Activated CD8-positive, alpha-beta T cell treated with anti-CD3 and anti-CD28 coated beads, Interleukin-2, amount 10 ng/mL, durations not matched to agents 7 days and 5 days (primary cell): ENCODE results near the gene ZC3H12A. TPM values are rescaled to one million over a fixed set of nuclear protein-coding genes. Genes with fewer than 3 reads are reported as not detected.

ENCODE experiments used
- ATAC-seq: fragments of 150-1000 bp; cut with Tn5 transposase; one replicate; pipeline ENCODE4 v1.10.0; 2021; ENCODE audit warnings: moderate library complexity
- CTCF ChIA-PET: fragments of 350-600 bp; sonication (Branson Sonifier 250); formaldehyde crosslinking; loops from one replicate; lab custom pipeline; 2021; ENCODE audit warnings: antibody characterized with exemption; lab: Charles Lee
- POLR2A ChIA-PET: fragments of 350-600 bp; sonication (Branson Sonifier 250); formaldehyde crosslinking; loops from one replicate; lab custom pipeline; 2021; ENCODE audit warnings: antibody characterized with exemption; lab: Charles Lee
- DNase-seq: peaks from one replicate; pipeline ENCODE4 v3.0.0-alpha.2; 2020
- H3K27ac Mint-ChIP-seq: one replicate; pipeline ENCODE4 v1.8.0; 2021; ENCODE audit warnings: mild to moderate bottlenecking, mixed read lengths
- H3K27me3 Mint-ChIP-seq: one replicate; pipeline ENCODE4 v1.8.0; 2021; ENCODE audit warnings: low read depth, mixed read lengths
- H3K36me3 Mint-ChIP-seq: one replicate; pipeline ENCODE4 v1.8.0; 2021; ENCODE audit warnings: low read depth, mixed read lengths
- H3K4me1 Mint-ChIP-seq: one replicate; pipeline ENCODE4 v1.8.0; 2021; ENCODE audit warnings: low read depth, mixed read lengths
- H3K4me3 Mint-ChIP-seq: one replicate; pipeline ENCODE4 v1.8.0; 2021; ENCODE audit warnings: mild to moderate bottlenecking, mixed read lengths
- H3K9me3 Mint-ChIP-seq: one replicate; pipeline ENCODE4 v1.8.0; 2022; ENCODE audit warnings: mixed read lengths; ENCODE audit not compliant: insufficient read depth
- total RNA-seq, 2 experiments: library from RNA; stranded (reverse); gene quantifications; one replicate each; pipeline ENCODE4 v1.2.3, GENCODE V29; 2021

The ZC3H12A gene
- 10 to 100 TPM; 15.1 to 17.8 TPM for total RNA-seq

DNA sequence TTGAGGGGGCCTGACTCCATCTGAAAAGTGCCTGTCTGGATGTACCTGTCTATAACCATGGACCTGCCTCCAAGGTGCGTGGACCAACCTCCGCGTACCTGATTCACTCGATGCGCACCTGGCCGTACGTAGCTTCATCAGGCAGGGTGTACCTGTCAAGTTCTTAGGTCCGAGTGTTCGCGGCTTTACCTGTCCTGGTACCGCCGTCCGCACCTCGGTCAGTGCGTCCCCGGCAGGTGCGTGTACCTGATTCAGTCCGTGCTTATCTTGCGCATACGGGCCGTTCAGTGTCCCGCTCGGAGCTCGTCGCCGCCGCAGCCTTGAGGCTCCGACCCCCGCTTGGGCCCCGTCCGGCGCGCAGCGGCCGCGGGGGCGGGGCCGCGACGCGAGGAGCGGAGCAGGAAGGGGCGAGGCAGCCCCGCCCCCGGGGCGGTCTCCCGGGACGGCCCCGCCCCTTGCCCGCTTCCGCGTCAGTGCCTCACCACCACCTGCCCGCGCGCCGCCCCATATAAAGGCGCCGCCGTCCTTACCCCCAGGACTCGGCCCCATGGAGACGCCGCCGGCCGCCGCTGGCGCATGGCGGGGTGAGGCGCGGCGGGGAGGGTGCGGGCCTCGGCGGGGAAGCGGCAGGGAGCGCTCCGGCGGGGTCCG is at the start of gene ZC3H12A:
Gene ZC3H12A (plus strand): TSS at position 535 of the 651 bp plus-strand sequence. CDS start 917 bp downstream, outside the sequence.
- Mint-ChIP-seq H3K4me1 (peaks cover 63% of the 10 kb centered on the region), H3K27me3 (no peaks in the 10 kb centered on the region), H3K4me3 (peak within 1 kb of the TSS; percentile 90), H3K27ac (peak within 1 kb of the TSS; percentile 98), H3K9me3 (no peaks in the 10 kb centered on the region), H3K36me3 (peaks cover 40% of the 10 kb centered on the region)
- ChIA-PET POLR2A (interaction anchor here (0.5 to 4.8 kb wide), 10 partner anchors 9 to 216 kb away, joined by 3 to 49 read pairs (median 8); partner anchors contain the start of genes MEAF6 and SNIP1), CTCF (interaction anchor here (1.0 to 9.0 kb wide), 8 partner anchors 12 to 218 kb away, joined by 3 to 165 read pairs (median 5); partner anchors contain the start of genes CDCA8 and MEAF6)
- DNase-seq, result peak; percentile 92
- peak; percentile 66 for ATAC-seq

GRCh38 chr1:37425221-37425620 is 49.2 kb upstream of the ZC3H12A start:
- CTCF ChIA-PET, result interaction anchor here (2.5 kb wide), 1 partner anchor 10 kb away, joined by 16 read pairs; no protein-coding TSS in a partner anchor
- DNase-seq (no peak), ATAC-seq (no peak)
- H3K27me3 Mint-ChIP-seq, result peaks cover 14% of the 10 kb centered on the region
- no peak overlapping the region for H3K27ac Mint-ChIP-seq
- H3K9me3 Mint-ChIP-seq, result no peaks in the 10 kb centered on the region
- POLR2A ChIA-PET, result no interaction called here
- no peaks in the 10 kb centered on the region for H3K36me3 Mint-ChIP-seq
- H3K4me3 Mint-ChIP-seq, result no peak overlapping the region
- no peaks in the 10 kb centered on the region for H3K4me1 Mint-ChIP-seq

GRCh38 chr1:37429029-37429428 is 45.4 kb upstream of the ZC3H12A start:
- DNase-seq (no peak), ATAC-seq (no peak)
- Mint-ChIP-seq H3K27me3 (peaks cover 7% of the 10 kb centered on the region), H3K4me1 (no peaks in the 10 kb centered on the region), H3K9me3 (no peaks in the 10 kb centered on the region), H3K27ac (no peak overlapping the region), H3K36me3 (no peaks in the 10 kb centered on the region), H3K4me3 (no peak overlapping the region)
- CTCF ChIA-PET, result no interaction called here
- POLR2A ChIA-PET, result no interaction called here

- CTCF ChIA-PET, result no interaction called here
- ATAC-seq, result no peak
- POLR2A ChIA-PET, result no interaction called here
- H3K4me1 Mint-ChIP-seq, result no peaks in the 10 kb centered on the region
- no peaks in the 10 kb centered on the region for H3K36me3 Mint-ChIP-seq
- no peaks in the 10 kb centered on the region for H3K9me3 Mint-ChIP-seq
- no peak for DNase-seq
- no peak overlapping the region for H3K4me3 Mint-ChIP-seq
- H3K27me3 Mint-ChIP-seq, result peaks cover 5% of the 10 kb centered on the region
- no peak overlapping the region for H3K27ac Mint-ChIP-seq
Observed at GRCh38 chr1:37430103-37430985, 44.0 kb upstream of the ZC3H12A start.

GRCh38 chr1:37432716-37433115 is 41.7 kb upstream of the ZC3H12A start:
- CTCF ChIA-PET, result no interaction called here
- no peak for DNase-seq
- H3K27me3 Mint-ChIP-seq, result peaks cover 5% of the 10 kb centered on the region
- H3K4me1 Mint-ChIP-seq, result no peaks in the 10 kb centered on the region
- no peak overlapping the region for H3K4me3 Mint-ChIP-seq
- no peak overlapping the region for H3K27ac Mint-ChIP-seq
- ATAC-seq, result no peak
- no peaks in the 10 kb centered on the region for H3K36me3 Mint-ChIP-seq
- POLR2A ChIA-PET, result no interaction called here
- H3K9me3 Mint-ChIP-seq, result no peaks in the 10 kb centered on the region

DNA sequence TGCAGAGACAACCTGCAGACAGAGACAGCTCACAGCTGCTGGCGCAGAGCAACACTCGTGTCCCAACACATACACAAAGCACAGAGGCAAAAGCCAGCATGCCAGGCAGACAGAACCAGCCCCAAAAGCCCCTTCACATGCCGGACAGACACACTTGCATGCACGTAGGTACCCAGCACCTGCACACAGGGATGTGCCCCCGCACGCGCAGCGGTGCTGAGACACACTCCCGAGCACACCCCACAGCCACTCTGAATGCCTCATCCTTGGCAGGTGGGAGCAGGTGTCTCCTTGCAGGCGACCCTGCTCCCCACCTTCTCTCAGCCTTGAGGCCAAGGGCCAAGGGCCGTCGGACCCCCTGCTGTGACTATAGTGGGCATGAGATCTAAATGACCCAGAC is 41.2 kb upstream of the ZC3H12A start:
- no peak overlapping the region for H3K27ac Mint-ChIP-seq
- H3K4me3 Mint-ChIP-seq, result no peak overlapping the region
- no peaks in the 10 kb centered on the region for H3K4me1 Mint-ChIP-seq
- POLR2A ChIA-PET, result no interaction called here
- no peaks in the 10 kb centered on the region for H3K9me3 Mint-ChIP-seq
- H3K36me3 Mint-ChIP-seq, result no peaks in the 10 kb centered on the region
- ATAC-seq (no peak), DNase-seq (no peak)
- H3K27me3 Mint-ChIP-seq, result peaks cover 5% of the 10 kb centered on the region
- CTCF ChIA-PET, result no interaction called here

DNA sequence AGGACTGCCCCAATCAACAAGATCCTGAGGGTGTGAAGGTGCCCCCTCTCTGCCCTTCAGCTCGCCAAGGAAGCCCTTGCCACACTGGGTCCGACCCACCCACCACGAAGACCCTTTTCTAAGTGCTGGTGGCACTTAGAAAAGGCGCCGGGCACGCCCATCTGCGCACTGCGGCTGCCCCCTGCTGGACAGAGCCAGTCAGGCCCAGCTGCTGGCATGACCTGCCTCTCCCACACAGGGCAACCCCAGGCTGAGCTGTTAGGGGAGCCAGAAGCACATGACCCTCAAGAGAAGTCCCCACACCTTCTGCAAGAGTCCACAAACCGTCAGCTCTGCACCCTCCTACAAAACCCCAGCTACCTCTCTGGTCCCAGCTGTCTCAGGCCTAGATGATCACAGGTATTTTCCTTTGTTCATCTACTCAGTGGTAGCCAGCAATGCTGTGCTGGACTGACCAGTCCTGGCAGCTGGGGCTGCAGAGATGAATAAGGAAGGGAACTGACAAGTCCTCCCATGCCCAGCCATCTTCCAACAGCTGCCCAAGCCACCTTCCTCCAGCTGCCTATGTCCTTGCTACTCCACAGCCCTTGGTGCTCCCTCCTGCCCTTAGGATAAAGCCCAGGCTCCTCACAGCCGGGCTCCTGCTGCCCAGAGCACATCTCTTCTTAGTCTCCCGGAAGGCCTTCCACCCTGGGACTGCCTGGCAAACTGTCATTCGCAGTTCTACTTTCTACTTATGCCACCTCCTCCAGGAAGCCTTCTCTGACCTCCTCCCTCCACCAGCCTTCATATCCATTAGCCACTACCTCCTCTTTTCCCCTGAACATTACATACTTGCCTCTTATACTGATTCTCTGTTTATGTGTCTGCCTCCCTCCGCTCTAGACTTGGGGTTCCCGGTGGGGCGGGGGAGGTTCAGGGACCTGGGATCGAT is 39.8 kb upstream of the ZC3H12A start:
- Mint-ChIP-seq H3K9me3 (no peaks in the 10 kb centered on the region), H3K4me3 (no peak overlapping the region), H3K27me3 (peaks cover 5% of the 10 kb centered on the region), H3K36me3 (no peaks in the 10 kb centered on the region), H3K4me1 (no peaks in the 10 kb centered on the region), H3K27ac (no peak overlapping the region)
- ChIA-PET POLR2A (no interaction called here), CTCF (interaction anchor here (0.6 to 2.4 kb wide), 13 partner anchors 9 to 919 kb away, joined by 3 to 16 read pairs (median 4); no protein-coding TSS in a partner anchor)
- DNase-seq (peak; percentile 78), ATAC-seq (peak; percentile 92)

GRCh38 chr1:37437087-37437486 is 37.3 kb upstream of the ZC3H12A start:
- H3K27me3 Mint-ChIP-seq, result peaks cover 3% of the 10 kb centered on the region
- H3K36me3 Mint-ChIP-seq, result no peaks in the 10 kb centered on the region
- H3K4me3 Mint-ChIP-seq, result no peak overlapping the region
- H3K9me3 Mint-ChIP-seq, result no peaks in the 10 kb centered on the region
- DNase-seq (no peak), ATAC-seq (no peak)
- CTCF ChIA-PET, result interaction anchor here (0.7 to 2.1 kb wide), 2 partner anchors 20 to 51 kb away, joined by 3 to 8 read pairs; no protein-coding TSS in a partner anchor
- H3K27ac Mint-ChIP-seq, result no peak overlapping the region
- POLR2A ChIA-PET, result no interaction called here
- H3K4me1 Mint-ChIP-seq, result no peaks in the 10 kb centered on the region

DNA sequence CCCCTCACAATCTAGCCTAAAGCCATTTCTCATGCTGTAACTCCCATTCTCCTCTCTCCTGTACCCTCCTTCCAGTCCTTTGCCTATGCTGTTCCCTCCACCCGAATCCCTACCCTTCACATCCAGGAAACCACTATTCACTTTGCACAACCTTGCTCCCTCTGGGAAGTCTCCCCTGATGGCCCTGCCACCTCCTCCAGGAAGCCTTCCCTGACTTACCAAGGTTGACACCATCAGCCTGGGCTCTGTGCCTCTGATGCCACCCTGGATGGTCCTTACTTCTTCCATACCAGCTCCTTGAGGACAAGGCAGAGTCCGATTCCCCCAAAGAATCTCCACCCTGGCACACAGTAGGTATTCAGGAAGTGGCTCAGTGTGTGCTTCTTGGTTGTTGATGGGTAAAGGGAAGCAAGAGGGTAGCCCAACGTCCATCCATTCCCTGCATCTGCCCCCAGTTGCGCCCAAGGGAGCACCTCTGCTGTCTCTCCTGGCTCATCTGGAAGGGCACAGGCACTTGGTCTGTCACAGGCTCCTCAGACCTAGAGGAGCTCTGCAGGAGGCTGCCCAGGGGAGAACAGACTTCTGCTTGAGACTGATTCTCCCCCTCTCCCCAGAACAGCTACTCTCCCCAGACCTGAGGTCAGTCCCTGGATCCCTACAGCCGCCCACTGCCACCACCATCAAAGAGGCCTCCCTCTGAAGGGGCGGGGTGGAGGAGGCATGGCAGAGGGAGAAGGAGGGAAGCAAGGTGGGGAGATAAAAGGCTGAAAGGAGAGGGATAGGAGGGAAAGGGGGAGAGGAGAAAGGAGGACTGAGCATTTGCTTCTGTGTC is 36.1 kb upstream of the ZC3H12A start:
- Mint-ChIP-seq H3K27ac (no peak overlapping the region), H3K27me3 (peaks cover 15% of the 10 kb centered on the region), H3K36me3 (no peaks in the 10 kb centered on the region), H3K4me3 (no peak overlapping the region), H3K4me1 (no peaks in the 10 kb centered on the region), H3K9me3 (no peaks in the 10 kb centered on the region)
- ATAC-seq, result no peak
- ChIA-PET POLR2A (no interaction called here), CTCF (interaction anchor here (2.1 kb wide), 1 partner anchor 49 kb away, joined by 8 read pairs; no protein-coding TSS in a partner anchor)
- no peak for DNase-seq

DNA sequence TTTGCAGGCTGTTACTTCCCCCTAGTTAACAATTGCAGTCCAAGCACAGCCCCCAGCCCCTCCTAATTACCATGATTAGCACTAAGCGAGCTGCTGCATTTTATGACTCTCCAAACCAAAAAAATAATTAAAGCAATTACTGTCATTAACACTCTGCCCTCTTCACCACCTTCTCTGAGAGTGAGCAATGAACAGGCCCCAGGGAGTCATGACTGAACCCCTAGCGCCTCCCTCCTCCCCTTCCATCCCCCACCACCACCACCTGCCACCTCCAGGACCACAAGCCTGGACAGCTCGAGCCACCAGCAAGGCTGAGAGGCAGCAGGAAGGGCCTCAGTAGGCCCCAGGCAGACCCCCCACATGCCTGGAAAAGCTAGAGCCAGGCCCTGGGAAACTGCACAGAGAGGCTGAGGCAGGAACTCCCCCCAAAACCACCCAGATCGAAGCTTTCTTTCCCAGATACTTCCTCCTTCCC is 35.5 kb upstream of the ZC3H12A start:
- ATAC-seq (no peak), DNase-seq (no peak)
- Mint-ChIP-seq H3K27me3 (peaks cover 18% of the 10 kb centered on the region), H3K4me1 (no peaks in the 10 kb centered on the region), H3K27ac (no peak overlapping the region), H3K9me3 (no peaks in the 10 kb centered on the region), H3K36me3 (no peaks in the 10 kb centered on the region), H3K4me3 (no peak overlapping the region)
- CTCF ChIA-PET, result no interaction called here
- POLR2A ChIA-PET, result no interaction called here
